GM10248 (cell line): ENCODE measurements around the gene PTPN6.

ENCODE experiments used
- CTCF ChIA-PET: fragments of 300-600 bp; sonication (Branson Sonifier 250); formaldehyde crosslinking; extraction: SDS; loops from one replicate; lab custom pipeline; 2021; ENCODE audit warnings: antibody characterized with exemption; lab: Yijun Ruan, JAX
- POLR2A ChIA-PET: fragments of 350-650 bp; sonication (Branson Sonifier 250); formaldehyde crosslinking; extraction: SDS; loops from one replicate; lab custom pipeline; 2020; ENCODE audit warnings: antibody characterized with exemption; lab: Yijun Ruan, JAX
- DNase-seq: peaks from one replicate; pipeline ENCODE4 v3.0.0; 2012; ENCODE audit errors: extremely low spot score
- CTCF ChIP-seq: IDR thresholded peaks from 2 replicates; pipeline ENCODE4 v1.5.1; 2012; ENCODE audit warnings: mild to moderate bottlenecking, low read depth; ENCODE audit errors: extremely low read depth, missing control alignments, control extremely low read depth

The PTPN6 gene

GRCh38 chr12:6916426-6917200 is 34.5 kb upstream of the PTPN6 start:
- no peak for TF ChIP-seq CTCF
- DNase-seq, result no peak
- ChIA-PET CTCF (interaction anchor here (0.8 to 5.7 kb wide), 7 partner anchors 8 to 47 kb away, joined by 3 to 45 read pairs (median 3); partner anchors contain the start of gene SPSB2), POLR2A (no interaction called here)

GRCh38 chr12:6917491-6918231 is 33.5 kb upstream of the PTPN6 start:
- ChIA-PET POLR2A (no interaction called here), CTCF (interaction anchor here (0.8 to 2.8 kb wide), 5 partner anchors 21 to 192 kb away, joined by 3 to 11 read pairs (median 4); partner anchors contain the start of genes C12orf57 and RNU7-1)
- no peak for DNase-seq
- TF ChIP-seq CTCF, result no peak

- POLR2A ChIA-PET, result interaction anchor here (0.6 kb wide), 1 partner anchor 53 kb away, joined by 8 read pairs; no protein-coding TSS in a partner anchor
- no peak for TF ChIP-seq CTCF
- no peak for DNase-seq
- CTCF ChIA-PET, result interaction anchor here (1.0 to 1.6 kb wide), 4 partner anchors 9 to 47 kb away, joined by 3 to 6 read pairs (median 4); partner anchors contain the start of gene SPSB2
These were observed 31.6 kb upstream of the PTPN6 start for GRCh38 chr12:6919588-6919987.

GRCh38 chr12:6921539-6921938 is 29.6 kb upstream of the PTPN6 start:
- TF ChIP-seq CTCF, result no peak
- POLR2A ChIA-PET, result interaction anchor here (1.0 kb wide), 1 partner anchor 22 kb away, joined by 3 read pairs; the partner anchor contains the start of genes C12orf57 and RNU7-1
- DNase-seq, result no peak
- CTCF ChIA-PET, result interaction anchor here (1.0 to 2.9 kb wide), 9 partner anchors 10 to 188 kb away, joined by 3 to 12 read pairs (median 6); partner anchors contain the start of genes PTPN6 and SPSB2

- CTCF ChIA-PET, result interaction anchor here (1.0 to 2.9 kb wide), 9 partner anchors 10 to 187 kb away, joined by 3 to 12 read pairs (median 6); partner anchors contain the start of genes PTPN6 and SPSB2
- no peak for DNase-seq
- TF ChIP-seq CTCF, result no peak
- POLR2A ChIA-PET, result interaction anchor here (1.0 kb wide), 1 partner anchor 22 kb away, joined by 3 read pairs; the partner anchor contains the start of genes C12orf57 and RNU7-1
These were observed 28.9 kb upstream of the PTPN6 start for GRCh38 chr12:6921996-6922946.
